ENCODE data around the gene CDKN2D. TPM values are rescaled to one million over a fixed set of nuclear protein-coding genes. Genes with fewer than 3 reads are reported as not detected.
"Not testable (repeated sequence)": the region's sequence is repeated elsewhere in the genome, so short reads cannot be mapped to it uniquely, and the experiment has no call there.

The CDKN2D gene
- total RNA-seq, 4 donors from 2014 or later = 11.2 to 30.0 (median 18.3) TPM

GRCh38 chr19:10553087-10553667 lies 15.6 kb downstream of the CDKN2D start:
- peaks cover 68 to 100% (median 99%) of the 10 kb centered on the region in 4 donors for H3K36me3 ChIP-seq
- no peak for DNase-seq (ENCODE audit: extremely low spot score)
- H3K4me1 ChIP-seq = peaks cover 0 to 4% (median 0%) of the 10 kb centered on the region in 4 donors
- TF ChIP-seq CTCF (IDR thresholded peaks at IDR 0.05) = no peak
- TF ChIP-seq POLR2AphosphoS5 (IDR thresholded peaks at IDR 0.05) = no peak
- no peak for TF ChIP-seq EP300 (IDR thresholded peaks at IDR 0.05)
- TF ChIP-seq POLR2A (IDR thresholded peaks at IDR 0.05; ENCODE audit: low read depth) = no peak
- H3K27me3 ChIP-seq = no peaks in the 10 kb centered on the region
- 59% methylated on average over 10 of the region's 13 CpGs for WGBS
- no peak overlapping the region for H3K27ac ChIP-seq (replicated peaks in 1 of 4)
- H3K9me3 ChIP-seq = no peaks in the 10 kb centered on the region
- H3K4me3 ChIP-seq = no peak overlapping the region
- intact Hi-C loops (cut with DNase I) = loop anchor here (5.0 kb wide), 1 partner anchor 51 kb away; the partner anchor contains the start of gene KEAP1

DNA sequence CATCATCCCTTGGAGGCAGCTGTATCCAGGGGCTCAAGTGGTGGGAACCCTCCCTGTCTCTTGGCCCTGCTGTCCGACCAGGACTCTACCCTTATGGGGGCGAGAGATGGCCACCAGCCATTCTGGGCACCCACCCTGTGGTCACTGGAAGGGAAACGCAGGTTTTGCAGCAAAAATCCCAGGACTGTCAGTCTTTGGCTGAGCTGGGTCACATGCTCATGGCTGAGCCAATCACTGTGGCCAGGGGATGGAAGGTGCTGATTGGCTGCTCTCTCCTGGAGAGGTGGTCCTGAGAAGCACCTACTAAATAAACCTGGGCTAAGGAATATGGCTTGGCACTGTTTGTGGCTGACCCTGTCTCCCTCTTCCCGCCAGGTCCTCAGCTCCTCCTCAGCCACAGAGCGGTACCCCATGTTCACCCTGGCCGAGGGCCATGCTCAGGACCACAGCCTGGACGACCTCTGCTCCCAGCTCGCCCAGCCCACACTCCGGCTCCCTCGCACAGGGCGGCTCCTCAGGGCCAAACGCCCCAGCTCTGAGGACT lies 16.2 kb downstream of the CDKN2D start:
- peaks cover 68 to 100% (median 98%) of the 10 kb centered on the region in 4 donors for H3K36me3 ChIP-seq
- H3K4me1 ChIP-seq = peaks cover 0 to 4% (median 0%) of the 10 kb centered on the region in 4 donors
- H3K9me3 ChIP-seq = no peaks in the 10 kb centered on the region
- TF ChIP-seq POLR2AphosphoS5 (IDR thresholded peaks at IDR 0.05) = no peak
- no peak for TF ChIP-seq POLR2A (IDR thresholded peaks at IDR 0.05; ENCODE audit: low read depth)
- TF ChIP-seq EP300 (IDR thresholded peaks at IDR 0.05) = no peak
- TF ChIP-seq CTCF (IDR thresholded peaks at IDR 0.05) = no peak
- 78% methylated on average over 12 of the region's 12 CpGs for WGBS
- DNase-seq (ENCODE audit: extremely low spot score) = no peak
- no peak overlapping the region for H3K27ac ChIP-seq (replicated peaks in 1 of 4)
- no peak overlapping the region for H3K4me3 ChIP-seq
- H3K27me3 ChIP-seq = no peaks in the 10 kb centered on the region
- intact Hi-C loops (cut with DNase I) = loop anchor here (5.0 kb wide), 1 partner anchor 50 kb away; the partner anchor contains the start of gene KEAP1

GRCh38 chr19:10551698-10552301 lies 17.0 kb downstream of the CDKN2D start:
- H3K36me3 ChIP-seq = peaks cover 73 to 100% (median 98%) of the 10 kb centered on the region in 4 donors

GRCh38 chr19:10551006-10551405 lies 17.8 kb downstream of the CDKN2D start:
- H3K4me3 ChIP-seq = not testable (repeated sequence)
- 95% methylated on average over 9 of the region's 9 CpGs for WGBS
- H3K36me3 ChIP-seq = peaks cover 71 to 99% (median 96%) of the 10 kb centered on the region in 4 donors

More at GRCh38 chr19:10551698-10552301, 17.0 kb downstream of the CDKN2D start:
- TF ChIP-seq POLR2A (IDR thresholded peaks at IDR 0.05; ENCODE audit: low read depth) (no peak), CTCF (IDR thresholded peaks at IDR 0.05) (no peak), POLR2AphosphoS5 (IDR thresholded peaks at IDR 0.05) (no peak), EP300 (IDR thresholded peaks at IDR 0.05) (no peak)
- Histone ChIP-seq H3K9me3 (no peaks in the 10 kb centered on the region), H3K27ac (replicated peaks in 1 of 4) (no peak overlapping the region), H3K4me3 (no peak overlapping the region), H3K27me3 (no peaks in the 10 kb centered on the region), H3K4me1 (peaks cover 0 to 4% (median under 1%) of the 10 kb centered on the region in 4 donors)
- no peak for DNase-seq (ENCODE audit: extremely low spot score)
- WGBS = 94% methylated on average over 10 of the region's 12 CpGs
- intact Hi-C loops (cut with DNase I) = loop anchor here (5.0 kb wide), 1 partner anchor 49 kb away; the partner anchor contains the start of gene KEAP1

DNA sequence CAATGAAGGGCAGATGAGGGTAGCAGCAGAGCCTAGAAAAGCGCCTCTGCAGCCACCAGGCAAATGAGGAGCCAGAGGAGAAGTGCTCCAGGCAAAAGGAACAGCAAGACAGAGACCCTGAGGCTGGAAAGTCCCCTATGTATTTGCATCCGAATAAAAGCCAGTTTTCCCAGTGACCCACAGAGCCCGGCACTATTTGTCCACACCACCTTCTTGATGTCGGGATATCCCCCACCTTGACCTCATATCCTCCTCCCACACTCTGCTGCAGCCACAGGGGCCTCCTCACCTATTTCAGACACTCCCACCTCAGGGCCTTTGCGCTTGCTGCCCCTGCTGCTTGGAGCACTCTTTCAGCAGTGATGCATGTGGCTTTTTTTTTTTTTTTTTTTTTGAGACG lies 18.4 kb downstream of the CDKN2D start:
- peaks cover 66 to 95% (median 91%) of the 10 kb centered on the region in 4 donors for H3K36me3 ChIP-seq
- 93% methylated on average over 6 of the region's 6 CpGs for WGBS
- H3K9me3 ChIP-seq = no peaks in the 10 kb centered on the region
- TF ChIP-seq POLR2A (IDR thresholded peaks at IDR 0.05; ENCODE audit: low read depth) (no peak), EP300 (IDR thresholded peaks at IDR 0.05) (no peak), CTCF (IDR thresholded peaks at IDR 0.05) (no peak), POLR2AphosphoS5 (IDR thresholded peaks at IDR 0.05) (no peak)
- H3K4me3 ChIP-seq = no peak overlapping the region
- H3K27me3 ChIP-seq = no peaks in the 10 kb centered on the region
- DNase-seq (ENCODE audit: extremely low spot score) = no peak
- peaks cover 5 to 16% (median 10%) of the 10 kb centered on the region in 4 donors for H3K4me1 ChIP-seq
- intact Hi-C loops (cut with DNase I) = loop anchor here (5.0 kb wide), 1 partner anchor 48 kb away; the partner anchor contains the start of gene KEAP1
- H3K27ac ChIP-seq (replicated peaks in 1 of 4) = no peak overlapping the region

More at GRCh38 chr19:10551006-10551405, 17.8 kb downstream of the CDKN2D start:
- not testable (repeated sequence) for H3K4me1 ChIP-seq; H3K27ac ChIP-seq (replicated peaks in 1 of 4); DNase-seq (ENCODE audit: extremely low spot score); H3K27me3 ChIP-seq; H3K9me3 ChIP-seq
- intact Hi-C loops (cut with DNase I) = loop anchor here (5.0 kb wide), 1 partner anchor 49 kb away; the partner anchor contains the start of gene KEAP1
